ENCODE data around the gene ARHGEF12. TPM values are rescaled to one million over a fixed set of nuclear protein-coding genes. Genes with fewer than 3 reads are reported as not detected.

Gene ARHGEF12
- total RNA-seq, 2 experiments from 2014 or later, result 3.6 TPM

DNA sequence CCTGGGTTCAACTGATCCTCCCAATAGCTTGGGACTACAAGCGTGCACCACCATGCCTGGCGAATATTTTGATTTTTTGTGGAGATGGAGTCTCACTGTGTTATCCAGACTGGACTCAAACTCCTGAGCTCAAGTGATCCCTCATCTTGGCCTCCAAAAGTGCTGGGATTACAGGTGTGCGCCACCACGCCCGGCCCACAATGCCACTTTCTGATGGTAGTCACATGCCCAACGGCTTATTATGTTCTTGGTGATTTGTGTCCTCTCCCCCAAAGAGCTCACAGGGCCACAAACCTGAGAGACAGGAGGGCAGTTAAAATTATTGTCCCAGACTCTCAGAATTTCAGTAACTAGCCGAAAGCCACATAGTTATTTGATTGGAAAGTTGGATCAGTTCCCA lies 185.0 kb downstream of the ARHGEF12 start:
- H3K4me3 Mint-ChIP-seq, result no peak overlapping the region
- no peak for ATAC-seq (ENCODE audit: poor library complexity)
- H3K4me1 Mint-ChIP-seq (ENCODE audit: low read depth), result no peaks in the 10 kb centered on the region
- no peak for DNase-seq
- CTCF ChIA-PET, result no interaction called here
- no peak overlapping the region for H3K27ac Mint-ChIP-seq
- POLR2A ChIA-PET, result no interaction called here
- Histone ChIP-seq H3K27me3 (ENCODE audit: control insufficient read depth in 1 of 2, insufficient read depth in 2 of 2, low read length in 2 of 2) (peaks cover 5 to 11% of the 10 kb centered on the region in 2 experiments), H3K27ac (ENCODE audit: low read depth in 1 of 2, low read length in 2 of 2) (no peak overlapping the region), H3K36me3 (ENCODE audit: insufficient read depth, low read length) (no peaks in the 10 kb centered on the region), H3K4me1 (ENCODE audit: insufficient read depth, low read length) (no peaks in the 10 kb centered on the region), H3K9me3 (ENCODE audit: control insufficient read depth in 1 of 2, insufficient read depth in 1 of 2, low read length in 2 of 2) (no peaks in the 10 kb centered on the region), H3K4me3 (ENCODE audit: low read length) (no peak overlapping the region)
- TF ChIP-seq, protein P1, sequence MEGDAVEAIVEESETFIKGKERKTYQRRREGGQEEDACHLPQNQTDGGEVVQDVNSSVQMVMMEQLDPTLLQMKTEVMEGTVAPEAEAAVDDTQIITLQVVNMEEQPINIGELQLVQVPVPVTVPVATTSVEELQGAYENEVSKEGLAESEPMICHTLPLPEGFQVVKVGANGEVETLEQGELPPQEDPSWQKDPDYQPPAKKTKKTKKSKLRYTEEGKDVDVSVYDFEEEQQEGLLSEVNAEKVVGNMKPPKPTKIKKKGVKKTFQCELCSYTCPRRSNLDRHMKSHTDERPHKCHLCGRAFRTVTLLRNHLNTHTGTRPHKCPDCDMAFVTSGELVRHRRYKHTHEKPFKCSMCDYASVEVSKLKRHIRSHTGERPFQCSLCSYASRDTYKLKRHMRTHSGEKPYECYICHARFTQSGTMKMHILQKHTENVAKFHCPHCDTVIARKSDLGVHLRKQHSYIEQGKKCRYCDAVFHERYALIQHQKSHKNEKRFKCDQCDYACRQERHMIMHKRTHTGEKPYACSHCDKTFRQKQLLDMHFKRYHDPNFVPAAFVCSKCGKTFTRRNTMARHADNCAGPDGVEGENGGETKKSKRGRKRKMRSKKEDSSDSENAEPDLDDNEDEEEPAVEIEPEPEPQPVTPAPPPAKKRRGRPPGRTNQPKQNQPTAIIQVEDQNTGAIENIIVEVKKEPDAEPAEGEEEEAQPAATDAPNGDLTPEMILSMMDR (IDR thresholded peaks at IDR 0.05), result no peak
- H3K9me3 Mint-ChIP-seq, result no peaks in the 10 kb centered on the region
- no peaks in the 10 kb centered on the region for H3K36me3 Mint-ChIP-seq (ENCODE audit: low read depth)
- peaks cover 58% of the 10 kb centered on the region for H3K27me3 Mint-ChIP-seq
- intact Hi-C loops (cut with DNase I, micrococcal nuclease), result no loop called here

DNA sequence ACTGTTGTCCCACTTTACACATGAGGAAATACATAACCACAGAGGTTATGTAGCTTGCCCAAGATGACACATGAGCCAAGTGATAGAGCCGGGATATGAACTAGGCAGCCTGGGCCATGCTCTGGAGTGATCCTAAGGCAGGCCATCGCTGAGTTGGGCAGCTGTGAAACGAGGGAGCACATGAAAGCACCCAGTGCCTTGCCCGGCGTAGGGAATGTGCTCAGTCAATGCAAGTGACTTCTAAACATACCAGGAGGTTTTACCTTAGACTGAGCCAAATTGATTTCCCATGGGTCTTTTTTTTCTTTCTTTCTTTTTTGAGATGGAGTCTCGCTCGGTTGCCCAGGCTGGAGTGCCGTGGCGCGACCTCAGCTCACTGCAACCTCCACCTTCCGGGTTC lies 185.8 kb downstream of the ARHGEF12 start:
- Mint-ChIP-seq H3K27me3 (peaks cover 51% of the 10 kb centered on the region), H3K9me3 (no peaks in the 10 kb centered on the region), H3K36me3 (ENCODE audit: low read depth) (no peaks in the 10 kb centered on the region), H3K4me1 (ENCODE audit: low read depth) (no peaks in the 10 kb centered on the region), H3K27ac (no peak overlapping the region), H3K4me3 (no peak overlapping the region)
- no peak overlapping the region for H3K27ac ChIP-seq (ENCODE audit: low read depth in 1 of 2, low read length in 2 of 2)
- intact Hi-C loops (cut with DNase I, micrococcal nuclease), result no loop called here
- no peaks in the 10 kb centered on the region for H3K36me3 ChIP-seq (ENCODE audit: insufficient read depth, low read length)
- H3K9me3 ChIP-seq (ENCODE audit: control insufficient read depth in 1 of 2, insufficient read depth in 1 of 2, low read length in 2 of 2), result peaks cover 0 to under 1% of the 10 kb centered on the region in 2 experiments
- TF ChIP-seq, protein P1 (IDR thresholded peaks at IDR 0.05), result no peak
- DNase-seq (no peak), ATAC-seq (ENCODE audit: poor library complexity) (no peak)
- no peak overlapping the region for H3K4me3 ChIP-seq (ENCODE audit: low read length)
- POLR2A ChIA-PET, result no interaction called here
- H3K27me3 ChIP-seq (ENCODE audit: control insufficient read depth in 1 of 2, insufficient read depth in 2 of 2, low read length in 2 of 2), result peaks cover 4 to 6% of the 10 kb centered on the region in 2 experiments
- CTCF ChIA-PET, result no interaction called here
- no peaks in the 10 kb centered on the region for H3K4me1 ChIP-seq (ENCODE audit: insufficient read depth, low read length)

DNA sequence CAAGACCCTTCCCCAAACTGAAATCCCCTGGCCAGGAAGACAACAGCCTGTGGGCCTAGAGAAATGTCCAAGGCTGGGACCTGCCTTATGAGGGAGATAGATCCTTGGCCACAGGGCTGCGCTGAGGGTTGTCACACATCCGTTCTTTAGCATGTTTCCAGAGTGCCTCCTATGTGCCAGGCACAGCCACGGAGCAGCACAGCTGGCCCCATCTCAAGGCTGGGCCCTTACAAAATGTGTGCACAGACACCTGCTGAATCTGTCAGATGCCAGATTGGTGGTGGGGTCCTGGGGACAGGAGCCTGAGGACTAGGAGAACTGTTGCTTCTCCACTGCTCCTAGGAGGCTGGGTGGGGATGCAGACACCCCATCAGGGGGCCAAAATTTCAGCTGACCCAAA lies 186.5 kb downstream of the ARHGEF12 start:
- ATAC-seq (ENCODE audit: poor library complexity) (no peak), DNase-seq (peak in 1 of 14 experiments; percentile 8)
- H3K27ac ChIP-seq (ENCODE audit: low read depth in 1 of 2, low read length in 2 of 2), result no peak overlapping the region
- peaks cover 0 to 5% of the 10 kb centered on the region in 2 experiments for H3K27me3 ChIP-seq (ENCODE audit: control insufficient read depth in 1 of 2, insufficient read depth in 2 of 2, low read length in 2 of 2)
- intact Hi-C loops (cut with DNase I, micrococcal nuclease), result no loop called here
- Mint-ChIP-seq H3K36me3 (ENCODE audit: low read depth) (no peaks in the 10 kb centered on the region), H3K27me3 (peaks cover 44% of the 10 kb centered on the region), H3K4me1 (ENCODE audit: low read depth) (no peaks in the 10 kb centered on the region), H3K9me3 (no peaks in the 10 kb centered on the region), H3K27ac (no peak overlapping the region), H3K4me3 (no peak overlapping the region)
- CTCF ChIA-PET, result no interaction called here
- TF ChIP-seq, protein P1 (IDR thresholded peaks at IDR 0.05), result no peak
- no peaks in the 10 kb centered on the region for H3K4me1 ChIP-seq (ENCODE audit: insufficient read depth, low read length)
- POLR2A ChIA-PET, result no interaction called here
- no peaks in the 10 kb centered on the region for H3K36me3 ChIP-seq (ENCODE audit: insufficient read depth, low read length)
- peaks cover 0 to 7% of the 10 kb centered on the region in 2 experiments for H3K9me3 ChIP-seq (ENCODE audit: control insufficient read depth in 1 of 2, insufficient read depth in 1 of 2, low read length in 2 of 2)
- no peak overlapping the region for H3K4me3 ChIP-seq (ENCODE audit: low read length)

Measured in CD4-positive, alpha-beta T cell (primary cell).